ENCODE data around the gene TEX36.

Gene TEX36, protein sequence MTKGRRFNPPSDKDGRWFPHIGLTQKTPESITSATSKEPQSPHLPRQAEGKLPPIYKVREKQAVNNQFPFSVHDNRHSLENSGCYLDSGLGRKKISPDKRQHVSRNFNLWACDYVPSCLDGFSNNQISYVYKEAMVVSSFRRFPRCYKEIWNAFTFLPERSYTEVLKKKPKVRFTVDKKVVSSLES

GRCh38 chr10:125683063-125683462, at the start of gene TEX36:
Gene TEX36 (minus strand): TSS chr10:125683163. CDS start chr10:125682989, 174 bp downstream.
- no peak within 1 kb of the TSS for H3K4me3 ChIP-seq (ENCODE audit: low read depth, low read length)
- no peak for DNase-seq (ENCODE audit: low read depth)
- TF ChIP-seq, protein P1, sequence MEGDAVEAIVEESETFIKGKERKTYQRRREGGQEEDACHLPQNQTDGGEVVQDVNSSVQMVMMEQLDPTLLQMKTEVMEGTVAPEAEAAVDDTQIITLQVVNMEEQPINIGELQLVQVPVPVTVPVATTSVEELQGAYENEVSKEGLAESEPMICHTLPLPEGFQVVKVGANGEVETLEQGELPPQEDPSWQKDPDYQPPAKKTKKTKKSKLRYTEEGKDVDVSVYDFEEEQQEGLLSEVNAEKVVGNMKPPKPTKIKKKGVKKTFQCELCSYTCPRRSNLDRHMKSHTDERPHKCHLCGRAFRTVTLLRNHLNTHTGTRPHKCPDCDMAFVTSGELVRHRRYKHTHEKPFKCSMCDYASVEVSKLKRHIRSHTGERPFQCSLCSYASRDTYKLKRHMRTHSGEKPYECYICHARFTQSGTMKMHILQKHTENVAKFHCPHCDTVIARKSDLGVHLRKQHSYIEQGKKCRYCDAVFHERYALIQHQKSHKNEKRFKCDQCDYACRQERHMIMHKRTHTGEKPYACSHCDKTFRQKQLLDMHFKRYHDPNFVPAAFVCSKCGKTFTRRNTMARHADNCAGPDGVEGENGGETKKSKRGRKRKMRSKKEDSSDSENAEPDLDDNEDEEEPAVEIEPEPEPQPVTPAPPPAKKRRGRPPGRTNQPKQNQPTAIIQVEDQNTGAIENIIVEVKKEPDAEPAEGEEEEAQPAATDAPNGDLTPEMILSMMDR (IDR thresholded peaks at IDR 0.05; ENCODE audit: control insufficient read depth, extremely low read depth, insufficient read depth): no peak

DNA sequence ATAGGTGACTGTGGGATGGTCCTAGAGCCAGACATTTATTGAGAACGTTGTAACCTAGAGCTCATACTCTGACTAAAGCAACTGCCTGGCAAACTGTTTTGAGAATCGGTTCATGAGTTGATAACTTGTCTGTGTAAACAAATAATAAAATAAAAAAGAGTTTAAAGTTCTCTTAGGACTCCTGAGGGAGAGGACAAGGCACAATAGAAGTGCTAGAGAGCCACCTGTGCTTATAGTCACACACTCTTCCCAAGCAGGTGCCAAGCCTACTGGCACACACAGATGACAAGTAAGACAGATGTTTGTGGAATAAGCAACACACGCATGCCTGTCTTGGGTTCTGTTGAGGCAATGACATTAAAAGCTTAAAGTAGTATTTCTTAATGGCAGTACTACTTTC, 44.5 kb upstream of the TEX36 start:
- no peak overlapping the region for H3K4me3 ChIP-seq (ENCODE audit: low read depth, low read length)
- peak; percentile 87 for DNase-seq (ENCODE audit: low read depth)
- TF ChIP-seq, protein P1 (IDR thresholded peaks at IDR 0.05; ENCODE audit: control insufficient read depth, extremely low read depth, insufficient read depth): peak; percentile 32; the same call in 1 of the 2 replicates

GRCh38 chr10:125726914-125727313, 44.0 kb upstream of the TEX36 start:
- no peak overlapping the region for H3K4me3 ChIP-seq (ENCODE audit: low read depth, low read length)
- TF ChIP-seq, protein P1 (IDR thresholded peaks at IDR 0.05; ENCODE audit: control insufficient read depth, extremely low read depth, insufficient read depth): no peak
- peak; percentile 56 for DNase-seq (ENCODE audit: low read depth)

DNA sequence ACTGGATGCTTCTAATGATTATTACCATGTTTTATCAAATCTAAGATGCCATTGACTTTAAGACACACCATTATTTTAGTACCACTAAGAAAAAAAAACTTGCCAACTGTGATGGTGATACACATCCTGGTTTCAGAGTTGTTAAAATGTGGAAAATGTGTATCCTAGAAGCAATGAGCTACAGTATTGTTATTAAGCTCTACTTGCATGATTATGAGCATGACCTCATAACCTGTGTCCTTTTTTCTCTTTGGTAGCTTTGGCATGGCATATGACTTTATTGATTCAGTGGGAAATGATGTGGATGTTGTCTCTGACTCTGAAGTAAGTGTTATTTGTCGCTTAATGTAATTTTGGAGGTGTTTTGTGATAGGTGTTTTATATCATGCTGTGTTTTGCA, 39.8 kb upstream of the TEX36 start:
- no peak for DNase-seq (ENCODE audit: low read depth)
- H3K4me3 ChIP-seq (ENCODE audit: low read depth, low read length): no peak overlapping the region
- TF ChIP-seq, protein P1 (IDR thresholded peaks at IDR 0.05; ENCODE audit: control insufficient read depth, extremely low read depth, insufficient read depth): no peak

DNA sequence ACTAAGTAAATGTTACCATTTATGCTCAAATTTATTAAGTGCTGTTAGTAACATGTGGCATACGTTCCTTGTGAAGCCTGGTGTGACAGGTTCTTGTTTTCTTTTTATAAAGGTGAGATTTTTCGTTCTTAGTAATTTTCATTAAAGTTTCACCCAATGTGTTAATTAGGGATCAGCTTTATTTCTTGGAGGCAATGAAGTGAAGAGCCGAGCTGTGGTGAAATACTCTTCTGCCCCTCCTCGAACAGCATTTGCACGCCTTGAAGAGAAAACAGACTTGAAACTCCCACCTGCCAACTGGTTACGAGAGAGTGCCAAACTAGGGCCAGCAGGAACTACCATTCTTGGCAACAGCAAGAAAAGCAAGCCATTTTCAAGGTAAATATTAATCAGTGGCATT, 38.1 kb upstream of the TEX36 start:
- TF ChIP-seq, protein P1 (IDR thresholded peaks at IDR 0.05; ENCODE audit: control insufficient read depth, extremely low read depth, insufficient read depth): no peak
- no peak for DNase-seq (ENCODE audit: low read depth)
- H3K4me3 ChIP-seq (ENCODE audit: low read depth, low read length): peak overlapping the region; percentile 77

DNA sequence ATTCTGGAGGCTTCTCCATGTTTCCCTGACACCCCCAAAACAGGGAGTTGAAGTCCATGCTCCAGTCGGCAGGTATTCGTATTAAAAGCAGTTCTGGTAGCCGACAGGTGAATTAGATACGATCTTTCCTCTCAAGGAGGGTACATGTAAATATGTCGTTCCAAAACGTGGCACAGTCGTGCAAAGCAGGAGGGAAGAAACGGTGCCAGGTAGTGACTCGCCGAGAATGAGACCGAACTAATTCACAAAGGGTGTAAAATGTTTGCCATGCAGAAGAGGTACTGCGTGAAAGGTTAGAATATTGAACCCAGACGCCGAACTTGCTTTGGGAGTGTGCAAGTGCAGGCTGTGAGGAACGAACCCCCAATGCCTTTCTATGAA, 37.0 kb upstream of the TEX36 start:
- no peak for DNase-seq (ENCODE audit: low read depth)
- TF ChIP-seq, protein P1 (IDR thresholded peaks at IDR 0.05; ENCODE audit: control insufficient read depth, extremely low read depth, insufficient read depth): no peak
- peak overlapping the region; percentile 77 for H3K4me3 ChIP-seq (ENCODE audit: low read depth, low read length)

Measured in LNCaP clone FGC (cell line).